Measurements from ENCODE around the gene FUOM.
"Not testable (repeated sequence)": the region's sequence is repeated elsewhere in the genome, so short reads cannot be mapped to it uniquely, and the experiment has no call there.

FUOM gene

DNA sequence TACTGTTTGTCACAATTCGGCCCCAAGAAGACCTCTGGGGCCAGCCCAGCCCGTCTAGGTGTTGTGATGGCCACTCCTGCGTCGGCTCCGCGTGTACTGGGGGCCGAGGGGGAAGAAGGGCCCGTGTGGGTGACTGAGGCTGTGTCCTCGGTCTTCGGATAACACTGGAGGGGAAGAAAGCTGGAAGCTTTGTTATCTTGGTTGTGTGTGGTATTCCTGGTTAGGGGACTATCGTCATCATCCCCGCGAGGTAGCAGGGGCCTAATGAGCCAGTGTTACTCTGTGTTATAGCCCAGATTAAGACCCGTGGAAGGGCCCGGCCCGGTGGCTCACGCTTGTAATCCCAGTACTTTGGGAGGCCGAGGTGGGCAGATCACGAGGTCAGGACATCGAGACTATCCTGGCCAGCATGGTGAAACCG lies 37.0 kb upstream of the FUOM start:
- peaks cover 2% of the 10 kb centered on the region for H3K4me1 ChIP-seq (ENCODE audit: control insufficient read depth, insufficient read depth, low read length)
- peak overlapping the region; percentile 86 for H3K4me3 ChIP-seq (ENCODE audit: low read length)
- H3K27ac ChIP-seq (ENCODE audit: low read depth, low read length): peak overlapping the region; percentile 11
- peak overlapping the region; percentile 51 for H3K9ac ChIP-seq (ENCODE audit: low read length)
- H3K36me3 ChIP-seq (ENCODE audit: control insufficient read depth, insufficient read depth, low read length): peaks cover 10% of the 10 kb centered on the region
- no peaks in the 10 kb centered on the region for H3K27me3 ChIP-seq (ENCODE audit: control insufficient read depth, insufficient read depth, low read length)

DNA sequence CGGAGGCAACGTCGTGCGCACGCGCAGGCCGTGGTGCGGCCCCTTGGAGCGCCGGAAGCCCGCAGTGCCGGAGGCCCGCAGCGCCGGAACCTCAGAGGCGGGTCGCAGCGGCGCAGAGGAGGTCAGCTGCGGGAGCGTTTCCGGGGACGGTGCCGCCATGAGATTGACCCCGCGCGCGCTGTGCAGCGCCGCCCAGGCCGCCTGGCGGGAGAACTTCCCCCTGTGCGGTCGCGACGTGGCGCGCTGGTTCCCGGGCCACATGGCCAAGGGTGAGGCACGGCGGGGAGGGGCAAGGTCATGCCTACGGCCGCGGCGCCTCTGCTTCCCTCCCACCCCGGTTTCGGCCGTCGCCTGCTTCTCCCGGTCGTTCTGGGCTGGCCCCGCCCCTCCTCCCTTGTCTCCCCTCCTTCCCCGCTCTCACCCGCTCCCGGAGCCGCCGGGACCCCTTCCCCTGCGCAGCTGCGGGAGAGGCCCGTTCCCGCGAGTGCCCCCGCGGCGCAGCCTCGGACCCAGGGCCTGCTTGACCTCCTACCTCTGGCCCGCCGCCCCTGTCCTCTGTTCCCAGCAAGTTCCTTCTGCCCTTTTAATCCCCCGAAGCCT lies 36.3 kb upstream of the FUOM start, which contains the start of gene MTG1:
MTG1 (plus strand) TSS at position 94 of the 600 bp plus-strand sequence; CDS start at position 158, 64 bp downstream.
- peak within 1 kb of the TSS; percentile 51 for H3K9ac ChIP-seq (ENCODE audit: low read length)
- peaks cover 2% of the 10 kb centered on the region for H3K4me1 ChIP-seq (ENCODE audit: control insufficient read depth, insufficient read depth, low read length)
- peak within 1 kb of the TSS; percentile 86 for H3K4me3 ChIP-seq (ENCODE audit: low read length)
- H3K36me3 ChIP-seq (ENCODE audit: control insufficient read depth, insufficient read depth, low read length): peaks cover 8% of the 10 kb centered on the region
- H3K27me3 ChIP-seq (ENCODE audit: control insufficient read depth, insufficient read depth, low read length): no peaks in the 10 kb centered on the region
- H3K27ac ChIP-seq (ENCODE audit: low read depth, low read length): peak within 1 kb of the TSS; percentile 11

DNA sequence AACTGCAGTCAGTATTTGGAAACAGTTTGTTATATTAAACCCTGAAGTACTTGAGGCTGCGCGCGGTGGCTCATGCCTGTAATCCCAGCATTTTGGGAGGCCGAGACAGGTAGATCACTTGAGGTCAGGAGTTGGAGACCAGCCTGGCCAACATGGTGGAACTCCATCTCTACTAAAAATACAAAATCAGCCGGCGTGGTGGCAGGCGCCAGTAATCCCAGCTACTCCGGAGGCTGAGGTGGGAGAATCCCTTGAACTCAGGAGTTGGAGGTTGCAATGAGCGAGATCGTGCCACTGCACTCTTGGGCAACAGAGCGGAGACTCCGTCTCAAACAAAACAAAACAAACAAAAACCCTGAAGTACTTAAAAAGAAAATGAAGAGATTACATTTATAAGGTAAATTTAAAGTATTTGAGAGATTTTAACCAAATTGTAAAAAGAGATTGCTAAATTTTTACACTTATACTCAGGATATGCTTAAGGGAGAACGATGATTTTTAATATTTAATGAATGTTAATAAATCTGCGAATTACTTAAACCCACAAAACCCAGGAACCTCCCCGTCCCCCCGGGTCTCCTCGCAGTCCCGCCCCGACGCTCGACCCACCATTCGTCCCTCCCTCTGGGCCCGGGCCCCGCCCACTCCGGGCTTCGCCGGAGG lies 35.7 kb upstream of the FUOM start:
- peaks cover 7% of the 10 kb centered on the region for H3K36me3 ChIP-seq (ENCODE audit: control insufficient read depth, insufficient read depth, low read length)
- H3K27me3 ChIP-seq (ENCODE audit: control insufficient read depth, insufficient read depth, low read length): no peaks in the 10 kb centered on the region
- H3K4me3 ChIP-seq (ENCODE audit: low read length): peak overlapping the region; percentile 24
- H3K4me1 ChIP-seq (ENCODE audit: control insufficient read depth, insufficient read depth, low read length): peaks cover 2% of the 10 kb centered on the region
- H3K27ac ChIP-seq (ENCODE audit: low read depth, low read length): no peak overlapping the region
- H3K9ac ChIP-seq (ENCODE audit: low read length): no peak overlapping the region

DNA sequence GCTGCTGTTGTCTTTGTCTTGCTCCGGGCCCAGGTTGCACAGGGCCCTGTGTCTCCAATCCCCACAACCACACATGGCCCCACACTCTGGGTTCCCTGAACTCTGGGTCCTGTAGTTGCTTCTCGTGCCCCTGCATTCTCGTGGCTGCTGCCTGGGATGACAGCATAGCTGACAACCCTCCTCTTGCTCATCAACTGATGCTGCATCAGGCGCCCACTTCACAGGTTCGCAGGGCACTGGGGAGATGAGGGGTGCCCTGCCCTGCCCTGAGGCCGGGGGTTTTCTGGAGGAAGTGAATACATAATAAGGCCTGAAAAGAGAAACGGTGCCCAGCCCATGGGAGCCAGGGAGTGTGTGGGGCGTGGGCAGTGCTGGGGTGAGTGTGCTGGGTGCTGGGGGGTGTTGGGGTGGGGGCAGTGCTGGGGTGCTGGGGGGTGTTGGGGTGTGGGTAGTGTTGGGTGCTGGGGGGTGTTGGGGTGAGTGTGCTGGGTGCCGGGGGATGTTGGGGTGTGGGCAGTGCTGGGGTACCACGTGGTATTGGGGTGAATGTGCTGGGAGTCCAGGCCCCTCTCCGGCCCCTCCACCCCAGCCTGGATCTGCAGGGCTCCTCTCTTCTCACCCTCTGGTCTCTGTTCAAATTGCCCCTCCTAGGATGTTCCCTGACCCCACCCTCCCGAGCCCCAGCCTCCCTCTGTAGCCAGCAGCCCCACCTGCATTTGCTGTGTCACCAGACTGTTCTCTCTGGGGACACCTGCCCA lies 34.1 kb upstream of the FUOM start:
- H3K9ac ChIP-seq (ENCODE audit: low read length): no peak overlapping the region
- no peak overlapping the region for H3K27ac ChIP-seq (ENCODE audit: low read depth, low read length)
- no peaks in the 10 kb centered on the region for H3K27me3 ChIP-seq (ENCODE audit: control insufficient read depth, insufficient read depth, low read length)
- H3K4me1 ChIP-seq (ENCODE audit: control insufficient read depth, insufficient read depth, low read length): peaks cover 2% of the 10 kb centered on the region
- no peak overlapping the region for H3K4me3 ChIP-seq (ENCODE audit: low read length)
- peaks cover 4% of the 10 kb centered on the region for H3K36me3 ChIP-seq (ENCODE audit: control insufficient read depth, insufficient read depth, low read length)

DNA sequence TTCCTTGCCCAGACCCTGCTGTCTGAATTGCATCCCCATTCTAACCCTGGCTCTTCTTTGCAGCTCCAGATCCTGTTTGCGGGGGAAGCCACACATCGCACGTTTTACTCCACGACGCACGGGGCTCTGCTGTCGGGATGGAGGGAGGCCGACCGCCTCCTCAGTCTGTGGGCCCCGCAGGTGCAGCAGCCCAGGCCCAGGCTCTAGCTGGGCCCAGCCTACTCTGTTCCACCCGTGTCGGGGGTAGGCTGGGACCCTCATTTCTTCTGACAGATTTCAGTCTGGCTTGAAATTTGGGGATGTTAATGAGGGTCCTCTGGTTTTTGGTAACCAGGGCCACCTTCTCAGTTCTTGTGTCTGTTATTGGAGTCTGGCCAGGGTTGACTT lies 33.4 kb upstream of the FUOM start:
- H3K27ac ChIP-seq (ENCODE audit: low read depth, low read length): no peak overlapping the region
- no peak overlapping the region for H3K9ac ChIP-seq (ENCODE audit: low read length)
- H3K27me3 ChIP-seq (ENCODE audit: control insufficient read depth, insufficient read depth, low read length): no peaks in the 10 kb centered on the region
- peaks cover 2% of the 10 kb centered on the region for H3K4me1 ChIP-seq (ENCODE audit: control insufficient read depth, insufficient read depth, low read length)
- H3K36me3 ChIP-seq (ENCODE audit: control insufficient read depth, insufficient read depth, low read length): peaks cover 3% of the 10 kb centered on the region
- H3K4me3 ChIP-seq (ENCODE audit: low read length): no peak overlapping the region

DNA sequence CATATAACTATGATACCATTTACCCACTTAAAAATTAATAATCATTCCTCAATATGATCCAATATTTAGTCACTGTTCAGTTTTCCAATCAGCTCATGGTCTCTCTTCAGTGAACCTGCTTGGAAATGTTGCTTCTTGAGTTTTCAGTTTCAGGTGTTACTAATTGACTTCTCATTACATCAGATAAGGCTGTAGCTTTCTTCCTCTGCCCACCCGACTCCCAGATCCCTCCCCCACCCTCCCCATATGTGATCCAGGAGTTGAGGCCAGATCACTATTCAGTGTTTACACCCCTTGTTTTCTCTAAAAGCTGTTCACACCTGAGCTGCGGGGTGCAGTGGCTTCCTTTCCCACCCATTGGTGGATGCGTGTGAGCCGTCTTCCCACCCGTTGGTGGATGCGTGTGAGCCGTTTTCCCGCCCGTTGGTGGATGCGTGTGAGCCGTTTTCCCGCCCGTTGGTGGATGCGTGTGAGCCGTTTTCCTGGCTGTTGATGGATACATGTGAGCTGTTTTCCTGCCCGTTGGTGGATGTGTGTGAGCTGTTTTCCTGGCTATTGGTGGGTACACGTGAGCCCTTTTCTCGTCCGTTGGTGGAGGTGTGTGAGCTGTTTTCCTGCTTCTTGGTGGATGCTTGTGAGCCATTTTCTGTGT lies 32.9 kb upstream of the FUOM start:
- Histone ChIP-seq H3K9ac (ENCODE audit: low read length) (no peak overlapping the region), H3K4me1 (ENCODE audit: control insufficient read depth, insufficient read depth, low read length) (peaks cover 2% of the 10 kb centered on the region), H3K4me3 (ENCODE audit: low read length) (no peak overlapping the region), H3K27me3 (ENCODE audit: control insufficient read depth, insufficient read depth, low read length) (no peaks in the 10 kb centered on the region), H3K27ac (ENCODE audit: low read depth, low read length) (no peak overlapping the region), H3K36me3 (ENCODE audit: control insufficient read depth, insufficient read depth, low read length) (no peaks in the 10 kb centered on the region)

DNA sequence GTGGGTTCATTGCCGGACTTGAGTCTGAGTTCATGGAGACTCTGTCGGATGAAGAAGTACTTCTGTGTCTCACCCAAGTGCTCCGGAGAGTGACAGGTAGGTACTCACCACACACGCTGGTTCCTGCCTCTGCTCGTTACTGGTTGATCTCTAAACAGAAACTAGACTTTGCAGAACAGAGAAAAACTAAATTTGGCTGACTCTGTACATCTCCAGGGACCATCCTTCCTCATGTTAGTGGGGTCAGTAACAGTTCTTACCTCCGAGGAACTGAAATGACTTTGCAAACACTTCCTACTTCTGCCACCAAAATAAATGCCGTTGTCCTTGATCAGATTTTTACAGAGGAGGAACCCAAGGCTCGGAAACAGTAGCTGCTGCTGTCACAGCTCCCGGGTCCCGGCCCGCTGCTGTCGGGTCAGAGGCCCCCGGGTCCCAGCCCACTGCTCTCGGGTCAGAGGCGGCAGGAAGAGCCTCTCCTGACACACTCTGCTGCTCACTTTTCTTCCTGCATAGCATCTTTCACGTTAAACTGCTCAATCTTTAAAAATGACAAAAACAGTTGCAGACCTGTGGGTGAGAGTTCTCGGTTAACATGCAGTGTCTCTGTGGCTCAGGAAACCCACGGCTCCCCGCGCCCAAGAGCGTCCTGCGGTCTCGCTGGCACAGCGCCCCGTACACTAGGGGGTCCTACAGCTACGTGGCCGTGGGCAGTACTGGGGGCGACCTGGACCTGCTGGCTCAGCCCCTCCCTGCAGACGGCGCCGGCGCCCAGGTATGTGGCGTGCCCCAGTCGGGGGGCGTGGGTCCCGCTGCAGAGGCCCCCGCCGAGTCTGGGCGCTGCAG lies 31.4 kb upstream of the FUOM start:
- Histone ChIP-seq H3K9ac (ENCODE audit: low read length) (no peak overlapping the region), H3K4me1 (ENCODE audit: control insufficient read depth, insufficient read depth, low read length) (no peaks in the 10 kb centered on the region), H3K27me3 (ENCODE audit: control insufficient read depth, insufficient read depth, low read length) (no peaks in the 10 kb centered on the region), H3K4me3 (ENCODE audit: low read length) (no peak overlapping the region), H3K27ac (ENCODE audit: low read depth, low read length) (no peak overlapping the region), H3K36me3 (ENCODE audit: control insufficient read depth, insufficient read depth, low read length) (no peaks in the 10 kb centered on the region)

DNA sequence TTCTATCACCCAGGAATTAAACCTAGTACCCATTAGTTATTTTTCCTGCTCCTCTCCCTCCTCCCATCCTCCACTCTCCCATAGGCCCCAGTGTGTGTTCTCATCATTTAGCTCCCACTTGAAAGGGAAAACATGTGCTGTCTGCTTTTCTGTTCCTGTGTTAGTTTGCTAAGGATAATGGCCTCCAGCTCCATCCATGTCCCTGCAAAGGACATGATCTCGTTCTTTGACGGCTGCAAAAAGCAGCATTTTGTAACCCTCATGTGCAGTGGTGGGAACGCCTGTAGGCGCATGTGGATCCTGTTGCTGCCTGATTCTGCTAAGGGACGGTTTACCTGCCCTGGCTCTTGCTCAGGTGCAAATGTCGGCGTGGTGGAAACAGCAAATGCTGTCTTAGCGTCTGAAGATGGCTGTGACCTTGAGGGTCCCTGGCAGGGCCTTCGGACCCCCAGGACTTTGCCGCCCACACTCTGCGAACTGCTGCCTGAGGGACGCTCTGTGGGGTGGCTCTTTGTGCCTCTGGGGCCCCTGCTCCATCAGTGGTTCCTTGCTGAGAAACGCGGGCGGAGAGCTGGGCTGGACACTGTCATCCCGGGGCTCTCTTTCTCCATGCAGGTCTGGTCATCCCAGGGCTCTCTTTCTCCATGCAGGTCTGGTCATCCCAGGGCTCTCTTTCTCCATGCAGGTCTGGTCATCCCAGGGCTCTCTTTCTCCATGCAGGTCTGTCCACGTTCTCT lies 30.6 kb upstream of the FUOM start:
- H3K36me3 ChIP-seq (ENCODE audit: control insufficient read depth, insufficient read depth, low read length): no peaks in the 10 kb centered on the region
- no peak overlapping the region for H3K4me3 ChIP-seq (ENCODE audit: low read length)
- no peak overlapping the region for H3K9ac ChIP-seq (ENCODE audit: low read length)

DNA sequence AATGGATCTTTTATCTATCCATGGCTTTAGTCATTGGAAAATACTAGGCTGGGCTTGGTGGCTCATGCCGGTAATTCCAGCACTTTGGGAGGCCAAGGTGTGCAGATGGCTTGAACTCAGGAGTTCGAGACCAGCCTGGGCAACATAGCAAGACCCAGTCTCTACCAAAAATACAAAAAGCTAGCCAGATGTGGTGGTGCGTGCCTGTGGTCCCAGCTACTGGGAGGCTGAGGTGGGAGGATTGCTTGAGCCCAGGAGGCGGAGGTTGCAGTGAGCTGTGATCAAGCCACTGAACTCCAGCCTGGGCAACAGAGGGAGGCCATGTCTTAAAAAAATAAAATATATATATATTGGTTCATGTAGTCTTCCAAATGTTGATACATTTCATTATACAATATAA lies 29.1 kb upstream of the FUOM start:
- not testable (repeated sequence) for H3K9ac ChIP-seq (ENCODE audit: low read length); H3K27me3 ChIP-seq (ENCODE audit: control insufficient read depth, insufficient read depth, low read length); H3K4me3 ChIP-seq (ENCODE audit: low read length); H3K27ac ChIP-seq (ENCODE audit: low read depth, low read length); H3K36me3 ChIP-seq (ENCODE audit: control insufficient read depth, insufficient read depth, low read length); H3K4me1 ChIP-seq (ENCODE audit: control insufficient read depth, insufficient read depth, low read length)

More for the DNA sequence above, 30.6 kb upstream of the FUOM start:
- H3K27me3 ChIP-seq (ENCODE audit: control insufficient read depth, insufficient read depth, low read length): no peaks in the 10 kb centered on the region
- H3K4me1 ChIP-seq (ENCODE audit: control insufficient read depth, insufficient read depth, low read length): no peaks in the 10 kb centered on the region
- H3K27ac ChIP-seq (ENCODE audit: low read depth, low read length): no peak overlapping the region

DNA sequence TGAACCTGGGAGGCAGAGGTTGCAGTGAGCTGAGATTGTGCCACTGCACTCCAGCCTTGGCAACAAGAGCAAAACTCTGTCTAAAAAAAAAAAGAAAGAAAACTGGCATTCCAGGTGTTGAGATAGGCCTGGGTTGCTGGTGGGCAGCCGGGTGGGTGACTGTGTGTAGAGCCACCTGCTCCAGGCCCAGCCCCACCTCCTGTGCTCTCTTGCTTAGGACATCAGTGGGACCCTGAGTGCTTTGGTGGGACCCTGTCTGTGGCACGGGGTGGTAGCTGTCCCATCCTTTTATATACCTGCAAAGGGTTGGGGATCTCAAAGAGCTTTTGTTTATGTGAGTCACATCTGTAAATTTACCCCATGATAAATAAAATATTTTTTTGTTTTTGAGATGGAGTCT lies 27.4 kb upstream of the FUOM start:
- no peak overlapping the region for H3K9ac ChIP-seq (ENCODE audit: low read length)
- H3K4me1 ChIP-seq (ENCODE audit: control insufficient read depth, insufficient read depth, low read length): no peaks in the 10 kb centered on the region
- no peaks in the 10 kb centered on the region for H3K36me3 ChIP-seq (ENCODE audit: control insufficient read depth, insufficient read depth, low read length)
- H3K27ac ChIP-seq (ENCODE audit: low read depth, low read length): no peak overlapping the region
- H3K4me3 ChIP-seq (ENCODE audit: low read length): no peak overlapping the region
- no peaks in the 10 kb centered on the region for H3K27me3 ChIP-seq (ENCODE audit: control insufficient read depth, insufficient read depth, low read length)

DNA sequence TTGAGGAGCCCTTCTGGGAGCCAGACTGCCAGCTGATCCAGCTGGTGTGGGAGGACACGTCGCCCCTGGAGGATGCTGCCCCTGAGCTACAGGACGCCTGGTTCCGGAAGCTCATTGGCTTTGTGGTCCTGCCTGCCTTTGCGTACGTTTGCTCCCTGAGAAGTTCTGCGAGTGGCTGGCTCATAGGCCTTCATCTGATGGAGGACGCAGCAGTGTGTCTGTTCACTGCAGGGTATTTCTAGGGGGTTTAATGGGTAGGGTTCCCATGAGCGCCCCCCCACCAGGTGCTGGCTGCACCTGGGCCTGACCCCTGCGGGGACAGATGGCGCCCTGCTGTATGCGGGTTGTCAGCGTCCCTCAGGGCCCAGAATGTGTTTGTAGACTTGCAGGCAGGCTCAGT lies 26.3 kb upstream of the FUOM start:
- no peaks in the 10 kb centered on the region for H3K4me1 ChIP-seq (ENCODE audit: control insufficient read depth, insufficient read depth, low read length)
- H3K27ac ChIP-seq (ENCODE audit: low read depth, low read length): no peak overlapping the region
- no peak overlapping the region for H3K4me3 ChIP-seq (ENCODE audit: low read length)
- no peaks in the 10 kb centered on the region for H3K27me3 ChIP-seq (ENCODE audit: control insufficient read depth, insufficient read depth, low read length)
- H3K36me3 ChIP-seq (ENCODE audit: control insufficient read depth, insufficient read depth, low read length): no peaks in the 10 kb centered on the region
- no peak overlapping the region for H3K9ac ChIP-seq (ENCODE audit: low read length)
